Measurements from ENCODE around the gene PYCR2. TPM values are rescaled to one million over a fixed set of nuclear protein-coding genes. Genes with fewer than 3 reads are reported as not detected.

The PYCR2 gene
- total RNA-seq, 1 experiment from 2014 or later = 57.7 TPM

DNA sequence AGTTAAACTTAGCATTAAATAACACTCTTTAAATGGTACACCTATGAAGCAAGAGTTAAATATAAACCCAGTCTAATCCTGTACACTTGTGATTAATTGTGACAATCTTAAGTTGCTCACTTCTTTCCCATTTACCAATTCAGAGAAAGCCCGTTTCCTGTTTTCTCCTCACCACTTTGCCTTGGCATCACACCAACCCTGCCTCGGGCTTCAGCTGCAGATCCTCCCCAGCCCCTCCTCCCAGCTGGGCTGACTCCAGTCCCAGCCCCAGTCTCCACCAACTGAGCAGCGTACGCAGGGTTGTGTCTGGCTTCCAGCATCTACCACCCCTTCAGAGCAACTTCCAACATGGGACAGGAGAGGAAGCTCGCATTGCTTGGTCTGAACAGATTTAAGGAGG is 4.1 kb downstream of the PYCR2 start:
- intact Hi-C loops (cut with micrococcal nuclease) = loop anchor here (1.0 to 2.0 kb wide), 2 partner anchors 37 to 49 kb away; partner anchors contain the start of gene TMEM63A
- no peaks in the 10 kb centered on the region for H3F3A ChIP-seq (ENCODE audit: low read length, unreplicated experiment)
- DNase-seq (peak; percentile 93), ATAC-seq (peak; percentile 33)
- H2AFZ ChIP-seq (ENCODE audit: low read length) = no peak overlapping the region
- peaks cover 3% of the 10 kb centered on the region; the same call in 1 of the 2 replicates for H4K20me1 ChIP-seq (ENCODE audit: low read length)
- ChIA-PET CTCF (no interaction called here), POLR2A (ENCODE audit: unreplicated experiment) (interaction anchor here (0.6 kb wide), 1 partner anchor 11 kb away, joined by 3 read pairs; no protein-coding TSS in a partner anchor)
- peak overlapping the region; percentile 54 for H3K4me2 ChIP-seq (ENCODE audit: low read length)
- no peaks in the 10 kb centered on the region for H3K9me3 ChIP-seq (ENCODE audit: low read length)
- peaks cover 28% of the 10 kb centered on the region for H3K79me2 ChIP-seq (ENCODE audit: low read length)
- BruUV-seq (replicated peaks) = no TSS peak
- H3K27ac ChIP-seq (ENCODE audit: low read length) = peak overlapping the region; percentile 45
- TF ChIP-seq EZH2phosphoT487 (IDR thresholded peaks at IDR 0.05; ENCODE audit: borderline replicate concordance, low read length) = no peak
- TF ChIP-seq, protein P1, sequence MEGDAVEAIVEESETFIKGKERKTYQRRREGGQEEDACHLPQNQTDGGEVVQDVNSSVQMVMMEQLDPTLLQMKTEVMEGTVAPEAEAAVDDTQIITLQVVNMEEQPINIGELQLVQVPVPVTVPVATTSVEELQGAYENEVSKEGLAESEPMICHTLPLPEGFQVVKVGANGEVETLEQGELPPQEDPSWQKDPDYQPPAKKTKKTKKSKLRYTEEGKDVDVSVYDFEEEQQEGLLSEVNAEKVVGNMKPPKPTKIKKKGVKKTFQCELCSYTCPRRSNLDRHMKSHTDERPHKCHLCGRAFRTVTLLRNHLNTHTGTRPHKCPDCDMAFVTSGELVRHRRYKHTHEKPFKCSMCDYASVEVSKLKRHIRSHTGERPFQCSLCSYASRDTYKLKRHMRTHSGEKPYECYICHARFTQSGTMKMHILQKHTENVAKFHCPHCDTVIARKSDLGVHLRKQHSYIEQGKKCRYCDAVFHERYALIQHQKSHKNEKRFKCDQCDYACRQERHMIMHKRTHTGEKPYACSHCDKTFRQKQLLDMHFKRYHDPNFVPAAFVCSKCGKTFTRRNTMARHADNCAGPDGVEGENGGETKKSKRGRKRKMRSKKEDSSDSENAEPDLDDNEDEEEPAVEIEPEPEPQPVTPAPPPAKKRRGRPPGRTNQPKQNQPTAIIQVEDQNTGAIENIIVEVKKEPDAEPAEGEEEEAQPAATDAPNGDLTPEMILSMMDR (conservative IDR thresholded peaks at IDR 0.05; ENCODE audit: low read depth, low read length) = no peak
- TF ChIP-seq EZH2 (IDR thresholded peaks at IDR 0.05; ENCODE audit: low read length, unreplicated experiment) = no peak
- no peaks in the 10 kb centered on the region for H3K9me2 ChIP-seq (replicated peaks; ENCODE audit: low read length)
- peaks cover 16% of the 10 kb centered on the region; the same call in 1 of the 2 replicates for H3K36me3 ChIP-seq (ENCODE audit: low read depth, low read length)
- H3K4me3 ChIP-seq (ENCODE audit: low read length) = no peak overlapping the region
- no peaks in the 10 kb centered on the region for H3K27me3 ChIP-seq (ENCODE audit: low read length)
- H3K9ac ChIP-seq (ENCODE audit: low read length) = no peak overlapping the region
- peaks cover 46% of the 10 kb centered on the region for H3K4me1 ChIP-seq (ENCODE audit: insufficient read depth, low read length)

DNA sequence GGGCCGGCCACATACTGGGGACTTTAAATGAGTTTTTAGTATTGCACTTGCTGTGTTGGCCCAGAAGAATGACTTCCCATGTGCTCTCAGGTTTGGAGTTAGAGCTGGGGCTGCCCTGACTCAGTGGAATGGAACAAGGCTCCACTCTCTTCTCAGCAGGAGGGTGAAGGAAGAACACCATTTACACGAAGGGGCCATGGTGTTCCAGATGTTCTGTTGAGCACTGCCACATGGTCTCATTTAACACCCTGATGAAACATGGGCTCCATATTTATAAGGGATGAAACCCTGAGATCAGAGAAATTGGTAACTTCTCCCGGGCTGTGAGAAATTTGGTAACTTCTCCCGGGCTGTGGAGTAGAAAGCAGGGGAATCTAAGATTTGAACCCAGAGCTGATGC is 5.8 kb downstream of the PYCR2 start:
- H3K4me2 ChIP-seq (ENCODE audit: low read length) = no peak overlapping the region
- intact Hi-C loops (cut with micrococcal nuclease) = no loop called here
- TF ChIP-seq, protein P1 (conservative IDR thresholded peaks at IDR 0.05; ENCODE audit: low read depth, low read length) = no peak
- TF ChIP-seq EZH2 (IDR thresholded peaks at IDR 0.05; ENCODE audit: low read length, unreplicated experiment) (no peak), EZH2phosphoT487 (IDR thresholded peaks at IDR 0.05; ENCODE audit: borderline replicate concordance, low read length) (no peak)
- BruUV-seq (replicated peaks) = no TSS peak
- H3K9me3 ChIP-seq (ENCODE audit: low read length) = no peaks in the 10 kb centered on the region
- ATAC-seq (no peak), DNase-seq (no peak)
- H3K79me2 ChIP-seq (ENCODE audit: low read length) = peaks cover 21% of the 10 kb centered on the region
- ChIA-PET CTCF (no interaction called here), POLR2A (ENCODE audit: unreplicated experiment) (no interaction called here)
- H3K4me3 ChIP-seq (ENCODE audit: low read length) = no peak overlapping the region
- H2AFZ ChIP-seq (ENCODE audit: low read length) = no peak overlapping the region
- peaks cover 3% of the 10 kb centered on the region; the same call in 1 of the 2 replicates for H4K20me1 ChIP-seq (ENCODE audit: low read length)
- peaks cover 40% of the 10 kb centered on the region for H3K4me1 ChIP-seq (ENCODE audit: insufficient read depth, low read length)
- no peaks in the 10 kb centered on the region for H3F3A ChIP-seq (ENCODE audit: low read length, unreplicated experiment)
- H3K9me2 ChIP-seq (replicated peaks; ENCODE audit: low read length) = no peaks in the 10 kb centered on the region
- H3K27me3 ChIP-seq (ENCODE audit: low read length) = no peaks in the 10 kb centered on the region
- H3K36me3 ChIP-seq (ENCODE audit: low read depth, low read length) = peaks cover 16% of the 10 kb centered on the region; the same call in 1 of the 2 replicates
- no peak overlapping the region for H3K9ac ChIP-seq (ENCODE audit: low read length)
- no peak overlapping the region for H3K27ac ChIP-seq (ENCODE audit: low read length)

DNA sequence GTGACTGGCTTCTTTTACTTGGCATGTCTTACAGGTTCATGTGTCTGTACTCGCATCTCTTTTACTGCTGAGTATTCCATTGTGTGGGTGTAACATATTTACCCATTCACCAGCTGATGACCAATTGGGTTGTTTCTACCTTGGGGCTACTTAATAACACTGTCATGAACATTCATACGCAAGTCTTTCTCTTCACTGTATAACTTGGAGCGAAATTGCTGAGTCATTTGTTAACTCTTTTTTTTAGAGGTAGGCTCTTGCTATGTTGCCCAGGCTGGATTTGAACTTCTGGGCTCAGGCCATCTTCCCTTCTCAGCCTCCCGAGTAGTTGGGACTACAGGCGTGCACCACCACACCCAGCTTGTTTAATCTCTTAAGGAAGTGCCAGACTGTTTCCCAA is 6.5 kb downstream of the PYCR2 start:
- Histone ChIP-seq H3K4me3 (ENCODE audit: low read length) (no peak overlapping the region), H3K27ac (ENCODE audit: low read length) (peak overlapping the region; percentile 25; the same call in 1 of the 2 replicates), H3K9me2 (replicated peaks; ENCODE audit: low read length) (no peaks in the 10 kb centered on the region), H3K4me1 (ENCODE audit: insufficient read depth, low read length) (peaks cover 33% of the 10 kb centered on the region), H3K9ac (ENCODE audit: low read length) (no peak overlapping the region), H3K36me3 (ENCODE audit: low read depth, low read length) (peaks cover 16% of the 10 kb centered on the region; the same call in 1 of the 2 replicates), H4K20me1 (ENCODE audit: low read length) (peaks cover 3% of the 10 kb centered on the region; the same call in 1 of the 2 replicates), H3K4me2 (ENCODE audit: low read length) (no peak overlapping the region), H2AFZ (ENCODE audit: low read length) (no peak overlapping the region), H3K79me2 (ENCODE audit: low read length) (peaks cover 14% of the 10 kb centered on the region; the same call in 1 of the 2 replicates), H3F3A (ENCODE audit: low read length, unreplicated experiment) (no peaks in the 10 kb centered on the region), H3K9me3 (ENCODE audit: low read length) (no peaks in the 10 kb centered on the region), H3K27me3 (ENCODE audit: low read length) (no peaks in the 10 kb centered on the region)
- intact Hi-C loops (cut with micrococcal nuclease) = no loop called here
- ChIA-PET CTCF (no interaction called here), POLR2A (ENCODE audit: unreplicated experiment) (no interaction called here)
- ATAC-seq (no peak), DNase-seq (peak; percentile 40)
- BruUV-seq (replicated peaks) = no TSS peak
- TF ChIP-seq, protein P1 (conservative IDR thresholded peaks at IDR 0.05; ENCODE audit: low read depth, low read length) = no peak
- TF ChIP-seq EZH2 (IDR thresholded peaks at IDR 0.05; ENCODE audit: low read length, unreplicated experiment) (no peak), EZH2phosphoT487 (IDR thresholded peaks at IDR 0.05; ENCODE audit: borderline replicate concordance, low read length) (no peak)

Measured in PC-3 (cell line).